Sigmoid colon (tissue), 4 donors: Measurements from ENCODE around the gene GGT6.

Experiments used
- CTCF ChIP-seq, 4 experiments: fragments of 450-650 bp in 3 of 4; fragments of 200-600 bp in 1 of 4; IDR thresholded peaks; one replicate each; pipeline ENCODE4 v1.5.1; 2016 to 2019; ENCODE audit warnings: antibody characterized with exemption in 4 of 4, mild to moderate bottlenecking in 3 of 4, moderate library complexity in 2 of 4
- EP300 ChIP-seq, 4 donors: sonication (generic); formaldehyde crosslinking; IDR thresholded peaks; one replicate each; pipeline ENCODE4 v1.6.1; 2017; ENCODE audit warnings: antibody characterized with exemption in 4 of 4
- POLR2A ChIP-seq, 2 donors: fragments of 450-650 bp; IDR thresholded peaks; one replicate each; pipeline ENCODE4 v1.6.1; 2016; ENCODE audit warnings: antibody characterized with exemption in 2 of 2, mild to moderate bottlenecking in 2 of 2, moderate library complexity in 2 of 2
- POLR2AphosphoS5 ChIP-seq, 4 donors: sonication (generic); formaldehyde crosslinking; IDR thresholded peaks; one replicate each; pipeline ENCODE4 v1.6.1; 2017; ENCODE audit warnings: antibody characterized with exemption in 4 of 4

DNA sequence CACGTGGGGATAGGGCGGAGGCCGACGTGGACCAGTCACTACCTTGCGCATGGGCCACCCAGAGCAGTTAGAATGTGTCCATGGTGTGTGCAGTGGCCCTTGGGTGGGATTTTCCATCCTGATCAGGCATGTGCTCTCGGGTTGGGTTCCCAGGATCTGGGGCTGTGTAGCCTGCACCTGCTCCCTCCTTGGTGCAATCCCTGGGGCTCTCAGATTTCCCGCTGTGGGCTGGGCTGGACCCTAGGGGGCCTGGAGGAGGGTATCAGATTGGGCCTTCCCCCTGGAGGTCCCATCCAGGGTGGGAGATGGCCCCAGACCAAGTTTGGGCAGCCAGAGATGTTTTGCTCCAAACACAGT, 25.2 kb upstream of the GGT6 start:
- no peak for TF ChIP-seq CTCF (IDR thresholded peaks at IDR 0.05)
- TF ChIP-seq POLR2A (IDR thresholded peaks at IDR 0.05), result no peak
- TF ChIP-seq POLR2AphosphoS5 (IDR thresholded peaks at IDR 0.05), result no peak
- no peak for TF ChIP-seq EP300 (IDR thresholded peaks at IDR 0.05)
